22Rv1 (cell line): ENCODE data around the gene FAM13C.

Source experiments
- CTCF ChIP-seq: fragments of 450-650 bp; IDR thresholded peaks from 2 replicates; pipeline ENCODE4 v1.5.1; 2017; ENCODE audit warnings: mild to moderate bottlenecking
- ZFX ChIP-seq: fragments of 450-650 bp; IDR thresholded peaks from 2 replicates; pipeline ENCODE4 v1.6.1; 2017; ENCODE audit warnings: antibody characterized with exemption, borderline replicate concordance

GRCh38 chr10:59323036-59323459 is 39.3 kb downstream of the FAM13C start:
- TF ChIP-seq CTCF (no peak), ZFX (no peak)
